ENCODE results near the gene PLIN5. TPM values are rescaled to one million over a fixed set of nuclear protein-coding genes. Genes with fewer than 3 reads are reported as not detected.

The PLIN5 gene
- total RNA-seq, 1 experiment from 2014 or later, result 3.9 TPM

- no CpG with 5 or more reads among the region's 23 CpGs for WGBS (ENCODE audit: extremely low coverage, insufficient read length, low lambda C conversion rate)
- Histone ChIP-seq H2BK15ac (ENCODE audit: low read depth, low read length) (no peak overlapping the region), H3T11ph (ENCODE audit: low read length) (no peak overlapping the region), H3K27ac (ENCODE audit: insufficient read length, low read depth, low read length) (no peak overlapping the region), H2BK5ac (ENCODE audit: insufficient read length, low read length) (no peak overlapping the region), H3K79me2 (ENCODE audit: insufficient read depth, low read length) (no peaks in the 10 kb centered on the region), H3K9ac (ENCODE audit: extremely low read depth, insufficient read length, low read length) (no peak overlapping the region), H3K23ac (ENCODE audit: insufficient read length, low read depth, low read length) (no peak overlapping the region), H3K18ac (ENCODE audit: insufficient read length, low read depth, low read length) (no peak overlapping the region), H3K23me2 (ENCODE audit: insufficient read length, low read depth, low read length, poor library complexity, severe bottlenecking) (no peaks in the 10 kb centered on the region), H3K4me2 (ENCODE audit: insufficient read depth, insufficient read length, low read length) (no peak overlapping the region), H3K14ac (ENCODE audit: insufficient read depth, low read length) (no peak overlapping the region; the same call in 1 of the 2 replicates), H2BK12ac (ENCODE audit: insufficient read length, low read depth, low read length) (no peak overlapping the region), H4K20me1 (ENCODE audit: control insufficient read depth, insufficient read depth, insufficient read length) (no peaks in the 10 kb centered on the region), H4K5ac (ENCODE audit: insufficient read length, low read depth, low read length) (no peak overlapping the region), H3K56ac (ENCODE audit: insufficient read length, low read depth, low read length) (no peak overlapping the region), H2BK120ac (ENCODE audit: low read depth, low read length, poor library complexity, severe bottlenecking) (no peak overlapping the region), H3K4ac (ENCODE audit: low read depth, low read length) (no peak overlapping the region), H3K79me1 (ENCODE audit: insufficient read depth, low read depth, low read length, poor library complexity, severe bottlenecking) (no peaks in the 10 kb centered on the region), H2AK5ac (ENCODE audit: insufficient read length, low read length) (no peak overlapping the region), H3K4me1 (ENCODE audit: insufficient read depth, low read length) (no peaks in the 10 kb centered on the region), H4K91ac (ENCODE audit: insufficient read length, low read depth, low read length) (no peak overlapping the region), H3K9me3 (ENCODE audit: control insufficient read depth, low read depth, low read length) (no peaks in the 10 kb centered on the region), H3K27me3 (ENCODE audit: insufficient read depth, low read length) (no peaks in the 10 kb centered on the region), H2AFZ (ENCODE audit: low read length) (no peak overlapping the region), H4K8ac (replicated peaks; ENCODE audit: insufficient read length, low read depth, low read length) (no peak overlapping the region), H2BK20ac (ENCODE audit: low read depth, low read length, poor library complexity, severe bottlenecking) (no peak overlapping the region)
- Mint-ChIP-seq H3K36me3 (ENCODE audit: insufficient read depth in 1 of 3, low read depth in 3 of 3) (no peaks in the 10 kb centered on the region), H3K4me1 (no peaks in the 10 kb centered on the region), H3K4me3 (no peak overlapping the region), H3K27me3 (ENCODE audit: low read depth) (peaks cover 33% of the 10 kb centered on the region), H3K9me3 (peaks cover 0 to under 1% of the 10 kb centered on the region in 2 experiments; a peak in 1 of 5 replicates), H3K27ac (no peak overlapping the region)
- peak; percentile 87 for TF ChIP-seq CTCF (conservative IDR thresholded peaks at IDR 0.05)
- peak; percentile 77 for DNase-seq
These were observed 10.0 kb downstream of the PLIN5 start for GRCh38 chr19:4524808-4525562.
